Measurements from ENCODE around the gene OR6V1.
"Not testable (repeated sequence)": the region's sequence is repeated elsewhere in the genome, so short reads cannot be mapped to it uniquely, and the experiment has no call there.

The OR6V1 gene

DNA sequence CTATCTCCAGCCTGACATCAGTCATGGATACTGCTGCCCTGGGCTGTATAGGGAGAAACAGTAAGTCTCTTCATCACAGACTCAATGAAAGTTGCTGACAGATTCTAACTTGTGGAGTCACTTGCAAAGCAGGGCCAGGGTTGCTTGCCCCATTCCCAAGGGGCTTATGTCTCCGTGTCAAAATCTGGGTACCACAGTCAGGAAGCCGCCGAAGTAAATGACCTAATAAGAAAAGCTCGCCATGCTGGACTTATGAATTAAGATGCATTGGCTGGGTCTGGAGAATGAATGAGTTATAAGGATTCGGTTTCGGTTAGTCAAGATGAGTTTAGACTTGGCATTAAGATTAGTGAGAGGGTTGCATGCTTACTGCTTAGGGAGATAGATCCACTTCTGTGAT is 10.8 kb upstream of the OR6V1 start:
- in situ Hi-C loops (cut with MboI; ENCODE audit: low sequenced_read_pairs): no loop called here

DNA sequence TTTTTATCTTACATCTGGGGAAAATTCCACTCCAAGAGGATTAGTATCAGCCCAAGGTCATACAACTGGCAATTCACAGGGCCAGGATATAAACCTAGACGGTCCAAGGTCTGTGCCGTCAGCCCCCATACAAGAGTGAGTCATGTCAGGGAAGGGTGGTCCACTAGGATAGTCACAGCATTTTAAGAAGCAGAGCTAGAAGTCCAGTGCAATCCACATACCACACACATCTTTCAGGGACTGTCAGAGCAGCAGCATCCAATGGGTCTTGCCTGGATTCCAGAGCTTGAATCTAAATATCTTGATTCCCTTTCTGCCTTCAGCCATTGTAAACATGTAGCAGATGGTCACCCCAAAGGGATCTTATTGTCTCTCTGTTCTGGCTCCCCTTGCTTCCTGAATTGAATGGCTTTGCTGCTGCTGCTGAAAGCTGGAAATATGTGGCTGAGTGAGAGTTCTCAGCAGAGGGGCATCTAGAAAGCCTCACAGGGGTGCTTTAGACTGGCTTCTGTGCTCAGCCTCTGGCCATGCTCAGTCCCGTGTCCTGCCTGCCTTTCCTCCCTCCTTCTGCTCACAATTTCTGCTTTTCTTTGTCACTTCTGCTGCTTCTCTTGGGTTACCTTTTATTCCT is 9.9 kb upstream of the OR6V1 start:
- in situ Hi-C loops (cut with MboI; ENCODE audit: low sequenced_read_pairs): no loop called here

DNA sequence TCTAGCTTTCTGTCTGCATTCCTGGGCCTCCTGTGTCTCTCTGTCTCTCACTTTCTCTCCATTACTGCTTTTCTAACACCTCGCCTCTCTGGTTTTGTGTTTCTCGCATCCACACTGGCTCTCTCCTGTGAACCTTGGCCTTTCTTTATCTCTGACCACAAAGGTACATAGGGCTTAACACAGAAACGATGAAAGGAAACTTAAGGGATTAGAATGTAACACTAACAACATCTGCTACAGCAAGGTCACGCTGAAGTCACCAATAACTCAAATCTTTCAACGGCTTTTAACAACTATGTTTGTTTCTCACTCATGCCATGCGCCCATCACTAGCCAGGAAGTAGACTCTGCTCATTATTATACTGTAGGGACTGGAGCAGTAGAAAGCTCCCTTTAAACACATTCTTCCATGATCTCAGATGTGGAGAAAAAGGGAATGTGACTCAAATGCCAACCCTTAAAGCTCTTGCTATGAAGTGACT is 9.3 kb upstream of the OR6V1 start:
- in situ Hi-C loops (cut with MboI; ENCODE audit: low sequenced_read_pairs): no loop called here

DNA sequence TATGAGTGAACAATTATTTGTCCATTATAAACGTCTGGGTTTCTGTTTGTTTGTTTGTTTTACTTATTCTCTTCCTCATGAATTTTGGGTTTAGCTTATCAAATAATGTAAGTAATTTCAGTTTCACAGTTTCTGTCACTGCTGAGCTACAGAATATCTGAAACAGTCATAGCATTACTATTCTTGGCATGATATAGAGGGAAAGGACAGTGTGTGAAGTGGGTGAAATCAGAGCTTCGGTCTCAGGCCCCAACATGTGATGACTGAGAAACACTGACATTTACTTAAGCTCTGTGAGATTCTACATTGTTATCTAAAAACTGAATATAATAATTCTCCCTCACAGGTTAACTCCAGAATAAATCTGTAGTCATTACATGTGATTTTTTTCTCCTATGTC is 8.8 kb upstream of the OR6V1 start:
- in situ Hi-C loops (cut with MboI; ENCODE audit: low sequenced_read_pairs): no loop called here

DNA sequence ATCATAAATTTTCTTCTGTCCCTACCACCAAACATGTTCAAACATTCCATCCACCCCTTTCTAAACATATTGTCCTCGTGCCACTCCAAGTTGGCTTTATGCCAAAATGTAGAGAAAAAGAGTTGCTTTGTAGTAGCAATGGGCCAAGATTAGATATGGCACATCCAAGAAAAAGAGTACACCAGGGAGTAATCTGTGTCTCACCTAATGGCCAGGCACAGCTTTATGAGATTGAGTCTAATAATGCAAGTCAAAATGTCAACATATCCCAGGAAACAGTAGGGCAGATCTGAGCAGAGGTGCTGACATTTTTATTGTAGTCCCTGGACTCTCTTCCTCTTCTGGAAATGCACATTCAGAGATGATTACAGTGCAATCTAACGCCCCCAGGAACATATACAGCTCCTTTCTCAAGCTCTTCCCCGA is 5.7 kb upstream of the OR6V1 start:
- in situ Hi-C loops (cut with MboI; ENCODE audit: low sequenced_read_pairs): no loop called here

DNA sequence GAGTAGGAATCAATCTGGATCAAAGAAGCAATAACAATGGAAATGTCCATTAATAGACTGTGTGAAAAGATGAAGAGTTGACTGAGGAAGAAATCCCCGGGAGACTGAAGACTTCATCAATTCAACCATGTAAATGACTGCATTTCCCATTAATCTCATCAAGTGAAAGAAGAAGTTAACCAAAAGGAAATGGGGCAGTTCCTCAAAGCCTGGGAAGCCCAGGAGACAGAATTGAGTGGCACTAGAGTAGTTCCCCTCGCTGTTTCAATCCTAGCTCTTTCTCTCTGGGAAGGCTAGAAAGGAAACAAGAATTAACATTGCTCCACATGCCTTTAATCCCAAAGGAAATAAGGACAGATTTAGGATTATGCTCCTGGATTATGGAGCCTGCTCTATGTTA is 4.8 kb upstream of the OR6V1 start:
- in situ Hi-C loops (cut with MboI; ENCODE audit: low sequenced_read_pairs): no loop called here

DNA sequence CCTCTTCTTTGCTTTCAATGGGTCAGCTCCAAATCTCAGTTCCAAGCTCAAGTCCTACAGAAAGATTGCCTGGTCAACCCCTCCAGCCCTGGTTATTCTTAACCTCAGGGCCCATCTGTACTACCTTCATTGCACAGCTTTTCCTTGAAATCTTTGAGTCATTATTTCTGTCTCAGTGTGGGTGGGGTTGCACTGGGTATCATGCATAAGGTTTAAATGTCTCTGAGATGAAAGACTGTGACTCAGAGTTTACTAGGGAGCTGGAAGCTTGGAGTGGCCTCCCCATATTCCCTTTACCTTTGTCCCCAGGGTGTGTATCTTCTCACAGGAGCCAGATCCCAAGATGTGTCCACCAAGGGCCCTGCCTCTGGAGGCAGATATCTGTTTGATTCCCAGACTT is 3.3 kb upstream of the OR6V1 start:
- in situ Hi-C loops (cut with MboI; ENCODE audit: low sequenced_read_pairs): no loop called here

DNA sequence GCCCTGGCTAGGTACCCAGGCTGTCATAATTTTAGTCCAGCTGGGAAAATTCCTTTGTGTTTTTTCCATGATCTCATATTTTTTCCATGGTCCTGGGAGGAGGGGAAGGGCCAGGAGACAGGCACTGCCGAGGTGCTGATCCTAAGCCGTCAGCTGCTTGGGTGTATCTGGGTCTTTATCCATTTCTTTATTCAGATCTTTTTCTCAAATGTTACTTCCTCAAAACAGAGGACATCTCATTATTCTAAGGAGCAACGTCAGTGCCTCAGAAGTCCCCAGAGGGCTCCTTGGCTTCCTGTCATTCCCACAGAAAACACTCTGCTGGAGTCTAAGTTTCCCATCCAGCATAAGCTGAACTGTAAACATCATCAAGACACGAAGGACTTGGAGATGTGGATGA is 2.8 kb upstream of the OR6V1 start:
- in situ Hi-C loops (cut with MboI; ENCODE audit: low sequenced_read_pairs): no loop called here

DNA sequence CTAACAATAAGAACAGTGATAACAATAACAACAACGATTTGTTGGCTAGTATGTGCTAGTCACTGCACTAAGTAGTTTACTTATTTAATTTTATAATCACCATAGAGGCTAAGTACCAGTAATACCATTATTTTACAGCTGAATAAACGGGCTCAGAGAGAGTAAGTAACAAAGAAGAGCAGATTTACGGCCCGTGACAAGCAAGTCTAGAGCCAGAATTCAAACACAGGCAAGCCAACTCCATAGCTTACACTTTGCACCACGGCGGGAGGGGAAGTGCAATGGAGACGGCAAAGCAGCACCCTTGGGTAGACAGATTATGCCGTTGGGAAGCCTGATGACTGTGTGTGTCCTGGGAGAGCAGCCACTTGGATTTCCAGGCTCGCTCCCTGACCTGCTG is 1.2 kb upstream of the OR6V1 start:
- in situ Hi-C loops (cut with MboI; ENCODE audit: low sequenced_read_pairs): no loop called here

DNA sequence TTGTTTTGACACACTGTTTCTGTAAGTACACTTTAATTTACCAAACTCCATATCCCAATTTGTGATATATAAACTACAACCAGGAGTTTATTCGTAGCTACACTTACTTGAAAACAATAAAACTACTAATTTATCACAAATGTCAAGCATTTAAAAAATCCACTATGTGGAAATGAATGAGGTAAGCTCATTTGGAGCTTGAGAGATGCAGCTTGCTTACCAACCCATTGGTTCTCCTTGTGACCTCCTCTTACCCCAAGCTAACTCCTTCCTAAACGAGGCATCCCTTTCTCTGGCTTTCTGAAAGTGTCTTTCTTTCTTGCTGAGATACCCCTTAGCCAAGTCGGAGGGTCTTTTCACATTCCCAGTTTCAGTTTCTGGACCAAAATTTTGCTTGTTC is 2.5 kb downstream of the OR6V1 start:
- in situ Hi-C loops (cut with MboI; ENCODE audit: low sequenced_read_pairs): no loop called here

DNA sequence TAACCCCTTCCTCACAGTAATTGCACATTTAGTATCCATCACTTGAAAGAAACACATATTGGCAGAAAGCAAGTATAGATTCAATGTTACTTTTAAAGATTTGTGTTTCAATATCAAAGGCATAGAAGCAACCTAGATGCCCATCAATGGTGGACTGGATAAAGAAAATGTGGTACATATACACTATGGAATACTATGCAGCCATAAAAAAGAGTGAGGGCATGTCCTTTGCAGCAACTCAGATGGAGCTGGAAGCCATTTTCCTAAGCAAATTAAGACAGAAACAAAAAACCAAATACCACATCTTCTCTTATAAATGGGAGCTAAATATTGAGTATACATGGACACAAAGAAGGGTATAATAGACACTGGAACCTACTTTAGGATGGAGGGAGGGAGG is 3.6 kb downstream of the OR6V1 start:
- in situ Hi-C loops (cut with MboI; ENCODE audit: low sequenced_read_pairs): no loop called here

DNA sequence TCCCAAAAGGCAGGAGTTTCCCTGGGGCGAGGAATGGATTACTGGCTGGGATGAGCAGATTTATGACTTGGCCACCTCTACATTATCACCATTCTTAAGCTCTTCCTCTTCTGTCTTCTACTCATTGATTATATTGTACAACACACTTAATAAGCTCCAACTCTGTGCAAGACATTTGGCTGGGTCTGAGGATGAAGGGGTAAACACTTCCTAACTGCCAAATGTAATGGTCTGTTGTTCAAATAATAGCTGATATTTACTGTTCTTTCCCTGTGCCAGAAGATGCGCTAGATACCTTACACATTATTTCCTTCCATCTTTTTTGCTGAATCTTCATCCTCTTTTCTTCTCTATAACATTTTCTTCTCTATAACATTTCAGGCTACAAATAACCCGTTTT is 11.6 kb downstream of the OR6V1 start:
- in situ Hi-C loops (cut with MboI; ENCODE audit: low sequenced_read_pairs): no loop called here

DNA sequence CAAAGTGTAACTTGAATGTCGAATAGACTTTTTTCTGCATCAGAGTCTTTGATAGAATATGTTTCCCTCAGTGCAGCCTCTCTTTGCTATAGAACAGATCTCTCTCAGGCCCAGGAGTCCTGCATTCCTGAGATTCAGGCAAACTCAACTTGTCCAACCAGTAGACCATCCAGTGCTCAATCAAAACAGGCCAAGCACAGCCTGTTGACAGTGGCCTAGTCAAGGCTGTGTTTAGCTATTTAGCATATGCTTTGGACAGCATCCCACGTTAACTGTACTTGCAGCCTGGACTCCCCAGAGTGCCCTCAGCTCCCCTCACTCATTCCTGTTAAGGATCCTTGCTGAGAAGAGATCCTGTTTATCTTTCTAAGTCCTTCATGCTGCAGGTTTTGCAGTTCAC is 16.3 kb downstream of the OR6V1 start:
- in situ Hi-C loops (cut with MboI; ENCODE audit: low sequenced_read_pairs): no loop called here

DNA sequence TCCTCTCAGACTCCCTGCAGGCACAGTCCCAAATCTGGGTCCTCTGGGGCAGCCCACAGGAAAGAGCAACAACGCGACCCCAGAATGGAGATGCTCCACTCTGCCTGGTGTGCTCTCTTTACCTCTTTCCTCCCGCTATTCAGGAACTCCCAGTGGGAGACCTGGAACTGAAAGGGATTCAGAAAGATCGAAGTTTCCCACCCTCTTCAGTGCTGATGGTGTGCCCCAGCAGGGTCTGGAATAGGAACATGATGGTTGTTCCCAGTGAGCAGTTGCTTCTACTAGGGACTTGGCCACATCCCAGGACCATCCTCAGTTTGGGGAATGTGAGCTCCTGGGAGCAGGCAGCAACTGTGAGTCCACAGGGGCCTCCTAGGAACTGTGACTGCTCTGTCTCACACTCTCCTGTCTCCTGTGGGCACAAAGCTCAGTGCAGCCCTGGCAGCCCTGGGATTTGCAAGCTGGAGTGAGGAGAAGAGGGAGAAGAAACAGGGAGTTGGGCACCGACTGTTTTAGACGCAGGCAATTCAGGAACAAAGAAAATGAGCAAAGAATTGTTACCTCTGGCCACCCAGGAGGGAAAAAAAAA is 17.9 kb downstream of the OR6V1 start:
- in situ Hi-C loops (cut with MboI; ENCODE audit: low sequenced_read_pairs): no loop called here

DNA sequence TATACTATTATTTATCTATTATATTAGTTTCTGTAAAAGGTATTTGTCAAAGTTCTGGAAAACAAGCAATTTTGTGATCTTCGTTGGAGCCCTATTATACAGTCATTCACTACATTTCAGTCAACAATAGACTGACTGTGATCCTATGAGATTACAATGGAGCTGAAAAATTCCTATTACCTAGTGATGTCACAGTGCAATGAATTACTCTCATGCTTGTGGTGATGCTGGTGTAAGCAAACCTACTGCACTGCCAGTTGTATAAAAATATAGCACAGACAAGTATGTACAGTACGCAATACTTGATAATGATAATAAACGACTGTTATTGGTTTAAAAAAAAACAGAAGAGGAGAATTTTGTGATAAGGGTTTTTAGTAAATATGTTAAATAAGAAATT is 21.4 kb downstream of the OR6V1 start:
- in situ Hi-C loops (cut with MboI; ENCODE audit: low sequenced_read_pairs): no loop called here

DNA sequence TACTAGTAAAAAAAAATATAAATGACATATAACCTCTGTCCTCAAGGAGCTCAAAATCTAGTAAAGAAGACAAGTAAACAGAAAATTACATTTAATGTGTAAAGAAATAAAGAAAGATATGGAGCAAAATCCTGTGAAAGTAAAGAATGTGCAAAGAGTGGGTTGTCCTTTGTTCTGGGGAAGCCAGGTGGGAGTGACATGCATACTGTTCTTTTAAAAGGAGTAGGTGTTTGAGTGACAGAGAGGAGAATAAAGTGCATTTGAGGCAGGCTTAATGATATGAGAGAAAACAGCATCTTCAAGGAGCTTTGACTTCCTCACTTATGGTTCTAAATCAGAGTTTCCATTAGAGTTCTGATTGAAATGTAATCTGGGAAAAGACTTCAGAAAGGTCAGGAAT is 22.0 kb downstream of the OR6V1 start:
- in situ Hi-C loops (cut with MboI; ENCODE audit: low sequenced_read_pairs): no loop called here

DNA sequence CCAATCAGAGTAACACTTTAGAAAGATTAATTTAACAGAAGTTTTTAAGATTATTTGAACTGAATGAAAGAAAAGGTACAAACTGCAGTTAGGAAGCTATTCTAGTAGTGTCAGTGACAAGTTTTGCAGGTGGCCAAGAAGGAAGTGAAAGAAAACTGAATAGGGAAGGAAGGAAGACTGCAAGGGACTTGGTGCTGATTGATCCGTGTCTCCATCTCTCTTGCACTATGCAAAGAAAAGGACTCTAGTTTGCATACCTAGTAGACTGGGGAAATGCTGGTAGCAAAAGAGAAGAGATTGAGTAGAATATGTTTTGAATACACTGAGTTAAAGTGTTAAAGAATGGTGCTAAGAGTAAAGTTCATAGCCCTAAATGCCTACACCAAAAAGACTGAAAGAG is 33.0 kb downstream of the OR6V1 start:
- in situ Hi-C loops (cut with MboI; ENCODE audit: low sequenced_read_pairs): no loop called here

DNA sequence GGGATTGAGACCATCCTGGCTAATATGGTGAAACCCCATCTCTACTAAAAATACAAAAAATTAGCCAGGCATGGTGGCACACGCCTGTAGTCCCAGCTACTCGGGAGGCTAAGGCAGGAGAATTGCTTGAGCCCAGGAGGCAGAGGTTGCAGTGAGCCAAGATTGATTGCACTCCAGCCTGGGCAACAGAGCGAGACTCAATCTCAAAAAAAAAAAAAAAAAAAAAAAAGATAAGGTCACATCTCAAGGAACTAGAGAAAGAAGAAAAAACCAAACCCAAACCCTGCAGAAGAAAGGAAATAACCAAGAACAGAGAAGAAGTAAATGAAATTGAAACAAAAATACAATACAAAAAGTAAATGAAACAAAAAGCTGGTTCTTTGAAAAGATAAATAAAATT is 33.5 kb downstream of the OR6V1 start:
- in situ Hi-C loops (cut with MboI; ENCODE audit: low sequenced_read_pairs): not testable (repeated sequence)

DNA sequence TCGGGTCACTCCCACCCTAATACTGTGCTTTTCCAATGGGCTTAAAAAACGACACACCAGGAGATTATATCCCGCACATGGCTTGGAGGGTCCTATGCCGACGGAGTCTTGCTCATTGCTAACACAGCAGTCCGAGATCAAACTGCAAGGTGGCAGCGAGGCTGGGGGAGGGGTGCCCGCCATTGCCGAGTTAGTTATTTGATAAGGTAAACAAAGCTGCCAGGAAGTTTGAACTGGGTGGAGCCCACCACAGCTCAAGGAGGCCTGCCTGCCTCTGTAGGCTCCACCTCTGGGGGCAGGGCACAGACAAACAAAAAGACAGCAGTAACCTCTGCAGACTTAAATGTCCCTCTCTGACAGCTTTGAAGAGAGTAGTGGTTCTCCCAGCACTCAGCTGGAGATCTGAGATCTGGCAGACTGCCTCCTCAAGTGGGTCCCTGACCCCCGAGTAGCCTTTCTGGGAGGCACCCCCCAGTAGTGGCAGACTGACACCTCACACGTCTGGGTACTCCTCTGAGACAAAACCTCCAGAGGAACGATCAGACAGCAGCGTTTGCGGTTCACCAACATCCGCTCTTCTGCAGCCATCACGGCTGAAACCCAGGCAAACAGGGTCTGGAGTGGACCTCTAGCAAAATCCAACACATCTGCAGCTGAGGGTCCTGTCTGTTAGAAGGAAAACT is 36.5 kb downstream of the OR6V1 start:
- in situ Hi-C loops (cut with MboI; ENCODE audit: low sequenced_read_pairs): not testable (repeated sequence)

DNA sequence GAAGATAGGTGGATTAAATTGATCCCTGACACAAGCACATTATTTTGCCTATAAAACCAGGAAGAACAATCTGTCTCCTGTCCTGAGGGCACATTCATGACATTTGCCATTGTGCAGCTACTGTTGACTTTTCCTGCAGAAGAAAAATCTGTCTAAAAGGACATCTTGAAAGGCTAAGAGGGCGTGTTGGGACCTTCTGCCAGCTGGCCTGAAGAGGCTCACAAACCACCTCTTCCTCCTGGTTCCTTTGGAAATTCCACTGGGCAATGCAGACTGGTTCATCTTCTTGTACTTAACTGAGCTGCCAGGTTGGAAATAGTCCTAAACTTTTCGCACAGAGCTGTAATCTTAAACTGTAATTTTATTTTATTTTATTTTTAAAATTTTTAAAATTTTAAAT is 44.0 kb downstream of the OR6V1 start:
- in situ Hi-C loops (cut with MboI; ENCODE audit: low sequenced_read_pairs): no loop called here

DNA sequence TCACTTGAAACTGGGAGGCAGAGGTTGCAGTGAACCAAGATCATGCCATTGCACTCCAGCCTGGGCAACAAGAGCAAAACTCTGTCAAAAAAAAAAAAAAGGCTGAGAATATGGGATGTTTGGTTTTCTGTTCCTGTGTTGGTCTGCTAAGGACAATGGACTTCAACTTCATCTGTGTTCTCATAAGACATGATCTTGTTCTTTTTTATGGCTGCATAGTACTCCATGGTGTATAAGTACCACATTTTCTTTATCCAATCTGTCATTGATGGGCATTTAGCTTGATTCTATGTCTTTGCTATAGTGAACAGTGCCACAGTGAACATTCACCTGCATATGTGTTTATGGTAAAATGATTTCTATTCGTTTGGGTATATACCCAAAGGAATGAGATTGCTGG is 47.4 kb downstream of the OR6V1 start:
- in situ Hi-C loops (cut with MboI; ENCODE audit: low sequenced_read_pairs): not testable (repeated sequence)

All from HL-60/S4 treated with phorbol 12-myristate 13-acetate at 8.2 ng/mL for 4 days and 3 days (cell line).